B cell (primary cell): ENCODE results near the gene TBC1D14. TPM values are rescaled to one million over a fixed set of nuclear protein-coding genes. Genes with fewer than 3 reads are reported as not detected.

ENCODE experiments used
- ATAC-seq: fragments of 200-7000 bp; cut with Tn5 transposase; one replicate; pipeline ENCODE4 v1.10.0; 2021; ENCODE audit warnings: low read depth, mild to moderate bottlenecking, moderate number of reproducible peaks, moderate library complexity
- CTCF ChIA-PET: fragments of 350-600 bp; sonication (Branson Sonifier 250); formaldehyde crosslinking; loops from one replicate; lab custom pipeline; 2021; ENCODE audit warnings: antibody characterized with exemption, inconsistent platforms; lab: Charles Lee
- POLR2A ChIA-PET: fragments of 350-600 bp; sonication (Branson Sonifier 250); formaldehyde crosslinking; loops from one replicate; lab custom pipeline; 2021; ENCODE audit warnings: antibody characterized with exemption; lab: Charles Lee
- DNase-seq: peaks from one replicate; pipeline ENCODE4 v3.0.0; 2013
- H2AFZ ChIP-seq: 2 replicates; pipeline ENCODE4 v1.6.1; 2012; ENCODE audit warnings: mild to moderate bottlenecking, low read depth, low read length; ENCODE audit not compliant: insufficient read depth, poor library complexity, severe bottlenecking
- H3K27ac ChIP-seq, 2 donors: 1 replicate in 1 of 2; 2 replicates in 1 of 2; pipeline ENCODE4 v1.5.1; 2012 to 2013; ENCODE audit warnings: low read length in 2 of 2, mild to moderate bottlenecking in 2 of 2, moderate library complexity in 1 of 2
- H3K27me3 ChIP-seq, 4 experiments: fragments of 200-600 bp in 1 of 4; sonication (generic) in 1 of 4; replicated peaks in 1 of 4; 1 replicate in 2 of 4; 2 replicates in 2 of 4; pipeline versions ENCODE4 v1.6.1 to v1.7.0; 2013 to 2016; ENCODE audit warnings: low read length in 3 of 4, mild to moderate bottlenecking in 2 of 4, mixed read lengths in 1 of 4, moderate library complexity in 1 of 4; ENCODE audit not compliant: insufficient read depth in 4 of 4, control insufficient read depth in 3 of 4; ENCODE audit errors: control extremely low read depth in 1 of 4
- H3K36me3 ChIP-seq, 2 experiments: replicated peaks in 1 of 2; 1 replicate in 1 of 2; 2 replicates in 1 of 2; pipeline versions ENCODE4 v1.6.1 to v1.7.1; 2013; ENCODE audit warnings: low read length in 1 of 2; ENCODE audit not compliant: insufficient read depth in 2 of 2, control insufficient read depth in 1 of 2; ENCODE audit errors: control extremely low read depth in 1 of 2, extremely low read depth in 1 of 2
- H3K4me1 ChIP-seq, 2 donors: fragments of 200-600 bp in 1 of 2; sonication (generic) in 1 of 2; 1 replicate in 1 of 2; 2 replicates in 1 of 2; pipeline versions ENCODE4 v1.5.1 to v1.6.1; 2013 to 2017; ENCODE audit warnings: low read length in 2 of 2; ENCODE audit not compliant: control insufficient read depth in 2 of 2, insufficient read depth in 2 of 2
- H3K4me2 ChIP-seq: replicated peaks from 2 replicates; pipeline ENCODE3; 2012; ENCODE audit warnings: mild to moderate bottlenecking, low read depth, low read length; ENCODE audit not compliant: poor library complexity, severe bottlenecking
- H3K4me3 ChIP-seq, 5 experiments: fragments of 200-600 bp in 1 of 5; sonication (generic) in 1 of 5; 1 replicate in 3 of 5; 2 replicates in 2 of 5; pipeline versions ENCODE4 v1.5.1 to v1.7.0; 2011 to 2016; ENCODE audit warnings: low read length in 4 of 5, mild to moderate bottlenecking in 4 of 5, low read depth in 2 of 5, control low read depth in 1 of 5, moderate library complexity in 1 of 5; ENCODE audit not compliant: insufficient read depth in 1 of 5; ENCODE audit errors: control extremely low read depth in 1 of 5, extremely low read depth in 1 of 5
- H3K79me2 ChIP-seq: fragments of 200-600 bp; sonication (generic); one replicate; pipeline ENCODE4 v1.6.0; 2016; ENCODE audit warnings: low read length; ENCODE audit not compliant: control insufficient read depth, insufficient read depth
- H3K9ac ChIP-seq: fragments of 200-600 bp; sonication (generic); 2 replicates; pipeline ENCODE4 v1.6.1; 2017; ENCODE audit warnings: mild to moderate bottlenecking, low read length, moderate library complexity
- H3K9me3 ChIP-seq, 3 donors: one replicate each; pipeline versions ENCODE4 v1.6.1 to v1.7.1; 2013; ENCODE audit warnings: low read length in 2 of 3; ENCODE audit not compliant: control insufficient read depth in 2 of 3, insufficient read depth in 1 of 3; ENCODE audit errors: control extremely low read depth in 1 of 3
- H4K20me1 ChIP-seq: 2 replicates; pipeline ENCODE4 v1.6.0; 2012; ENCODE audit warnings: mild to moderate bottlenecking, low read length; ENCODE audit not compliant: insufficient read depth, control insufficient read depth, poor library complexity, severe bottlenecking
- H3K27ac Mint-ChIP-seq: one replicate; pipeline ENCODE4 v1.8.0; 2021; ENCODE audit warnings: mixed read lengths
- H3K27me3 Mint-ChIP-seq: one replicate; pipeline ENCODE4 v1.8.0; 2021; ENCODE audit warnings: mixed read lengths
- H3K4me1 Mint-ChIP-seq: one replicate; pipeline ENCODE4 v1.8.0; 2021; ENCODE audit warnings: mixed read lengths
- H3K4me3 Mint-ChIP-seq: one replicate; pipeline ENCODE4 v1.8.0; 2021; ENCODE audit warnings: mixed read lengths
- H3K9me3 Mint-ChIP-seq: one replicate; pipeline ENCODE4 v1.8.0; 2022; ENCODE audit warnings: mixed read lengths; ENCODE audit not compliant: insufficient read depth
- CTCF ChIP-seq: fragments of 200-600 bp; IDR thresholded peaks from one replicate; pipeline ENCODE4 v1.8.0; 2022; ENCODE audit warnings: antibody characterized with exemption, mild to moderate bottlenecking
- EZH2 ChIP-seq: IDR thresholded peaks from 2 replicates; pipeline ENCODE4 v1.6.1; 2012; ENCODE audit warnings: borderline replicate concordance, low read depth, mild to moderate bottlenecking, moderate library complexity, low read length; ENCODE audit not compliant: insufficient read depth, poor library complexity, severe bottlenecking
- WGBS: methylation state at CpG from one replicate; pipeline ENCODE4 v1.1.5; 2013; ENCODE audit warnings: missing lambda C conversion rate; ENCODE audit not compliant: insufficient coverage; 5-methylcytosine and 5-hydroxymethylcytosine counted together
- intact Hi-C: fragments of 100-400 bp; cut with micrococcal nuclease; formaldehyde crosslinking; loops from one replicate; pipeline ENCODE4 v1.10.0; 2022
- polyA plus RNA-seq: library from polyadenylated mRNA; depleted of rRNA; stranded (reverse); fragments of >200 nt; gene quantifications from 2 replicates; pipeline ENCODE4 v1.2.3, GENCODE V29; 2012
- total RNA-seq, 2 donors: library from RNA; stranded (reverse); fragments of 120-200 nt in 1 of 2; gene quantifications; 1 replicate in 1 of 2; 2 replicates in 1 of 2; pipeline versions ENCODE4 v1.2.3 to v1.2.4, GENCODE V29; 2013 to 2022

TBC1D14 gene
- total and polyA plus RNA-seq, 2 donors (not counting 1 experiment from before 2014, with no cell fraction given): 21.9 to 42.0 TPM

GRCh38 chr4:7068883-7069282 lies 159.3 kb downstream of the TBC1D14 start:
- H3K9me3 Mint-ChIP-seq: no peaks in the 10 kb centered on the region
- peaks cover 35% of the 10 kb centered on the region for H4K20me1 ChIP-seq
- H3K9ac ChIP-seq: peak overlapping the region; percentile 87
- peak overlapping the region; percentile 94 for H3K4me3 Mint-ChIP-seq
- DNase-seq (no peak), ATAC-seq (no peak)
- H2AFZ ChIP-seq: peak overlapping the region; percentile 82
- peaks cover 26 to 37% of the 10 kb centered on the region in 2 donors for H3K4me1 ChIP-seq
- peaks cover 3% of the 10 kb centered on the region for H3K27me3 Mint-ChIP-seq
- 10% methylated on average over 20 of the region's 20 CpGs for WGBS
- ChIA-PET CTCF (interaction anchor here (0.6 to 11.2 kb wide), 18 partner anchors 15 to 466 kb away, joined by 3 to 164 read pairs (median 4); partner anchors contain the start of genes BLOC1S4, TADA2B and TBC1D14), POLR2A (interaction anchor here (0.9 to 4.8 kb wide), 6 partner anchors 27 to 349 kb away, joined by 3 to 36 read pairs (median 8); partner anchors contain the start of genes TADA2B and TBC1D14)
- H3K27me3 ChIP-seq: peaks cover 0 to 3% (median 1%) of the 10 kb centered on the region in 4 experiments
- H3K9me3 ChIP-seq: peaks cover 0 to 5% (median 0%) of the 10 kb centered on the region in 3 donors
- H3K27ac Mint-ChIP-seq: peak overlapping the region; percentile 94
- peaks cover 44% of the 10 kb centered on the region for H3K4me1 Mint-ChIP-seq
- H3K27ac ChIP-seq: peak overlapping the region in 1 of 2 donors; percentile 66
- TF ChIP-seq CTCF (no peak), EZH2 (no peak)
- H3K36me3 ChIP-seq: peaks cover 0 to 7% of the 10 kb centered on the region in 2 experiments
- H3K4me3 ChIP-seq: peak overlapping the region; percentile 73 to 90 (median 79)
- H3K4me2 ChIP-seq: peak overlapping the region; percentile 85
- intact Hi-C loops: loop anchor here (1.0 kb wide), 10 partner anchors 26 to 429 kb away; partner anchors contain the start of genes BLOC1S4, MRFAP1, MRFAP1L1 and TADA2B
- H3K79me2 ChIP-seq: peaks cover 35% of the 10 kb centered on the region
